ENCODE results near the gene COG5. TPM values are rescaled to one million over a fixed set of nuclear protein-coding genes. Genes with fewer than 3 reads are reported as not detected.
A peak's percentile ranks its signal among the peaks of the same experiment; 100 is the strongest.

The COG5 gene
- total RNA-seq, 1 donor from 2014 or later: 36.3 TPM

- Histone ChIP-seq H3K36me3 (ENCODE audit: control insufficient read depth, insufficient read depth, low read length) (peaks cover 2% of the 10 kb centered on the region), H3K4me3 (ENCODE audit: low read depth, low read length) (no peak overlapping the region), H3K27me3 (ENCODE audit: control insufficient read depth, insufficient read depth, low read length) (no peaks in the 10 kb centered on the region)
- DNase-seq (ENCODE audit: low read depth): no peak
- TF ChIP-seq CTCF (IDR thresholded peaks at IDR 0.05; ENCODE audit: insufficient read depth, low read length, severe bottlenecking): no peak
- no peak for FAIRE-seq
Observed at GRCh38 chr7:107588529-107589130, 24.9 kb upstream of the COG5 start.

- Histone ChIP-seq H3K27me3 (ENCODE audit: control insufficient read depth, insufficient read depth, low read length) (no peaks in the 10 kb centered on the region), H3K4me3 (ENCODE audit: low read depth, low read length) (no peak overlapping the region), H3K36me3 (ENCODE audit: control insufficient read depth, insufficient read depth, low read length) (peaks cover 2% of the 10 kb centered on the region)
- DNase-seq (ENCODE audit: low read depth) (no peak), FAIRE-seq (no peak)
- no peak for TF ChIP-seq CTCF (IDR thresholded peaks at IDR 0.05; ENCODE audit: insufficient read depth, low read length, severe bottlenecking)
Observed at GRCh38 chr7:107584716-107585115, 21.0 kb upstream of the COG5 start.

GRCh38 chr7:107582875-107583274 is 19.2 kb upstream of the COG5 start:
- no peak for TF ChIP-seq CTCF (IDR thresholded peaks at IDR 0.05; ENCODE audit: insufficient read depth, low read length, severe bottlenecking)
- peaks cover 2% of the 10 kb centered on the region for H3K36me3 ChIP-seq (ENCODE audit: control insufficient read depth, insufficient read depth, low read length)
- H3K27me3 ChIP-seq (ENCODE audit: control insufficient read depth, insufficient read depth, low read length): no peaks in the 10 kb centered on the region
- no peak for DNase-seq (ENCODE audit: low read depth)
- no peak for FAIRE-seq
- H3K4me3 ChIP-seq (ENCODE audit: low read depth, low read length): no peak overlapping the region

- no peak for FAIRE-seq
- no peak for TF ChIP-seq CTCF (IDR thresholded peaks at IDR 0.05; ENCODE audit: insufficient read depth, low read length, severe bottlenecking)
- DNase-seq (ENCODE audit: low read depth): peak; percentile 10
- H3K36me3 ChIP-seq (ENCODE audit: control insufficient read depth, insufficient read depth, low read length): peaks cover 2% of the 10 kb centered on the region
- H3K4me3 ChIP-seq (ENCODE audit: low read depth, low read length): peak overlapping the region; percentile 74
- no peaks in the 10 kb centered on the region for H3K27me3 ChIP-seq (ENCODE audit: control insufficient read depth, insufficient read depth, low read length)
Observed at GRCh38 chr7:107581387-107582013, 17.8 kb upstream of the COG5 start.

- Histone ChIP-seq H3K4me3 (ENCODE audit: low read depth, low read length) (peak overlapping the region; percentile 74), H3K27me3 (ENCODE audit: control insufficient read depth, insufficient read depth, low read length) (no peaks in the 10 kb centered on the region), H3K36me3 (ENCODE audit: control insufficient read depth, insufficient read depth, low read length) (peaks cover 2% of the 10 kb centered on the region)
- FAIRE-seq (no peak), DNase-seq (ENCODE audit: low read depth) (no peak)
- TF ChIP-seq CTCF (IDR thresholded peaks at IDR 0.05; ENCODE audit: insufficient read depth, low read length, severe bottlenecking): no peak
Observed at GRCh38 chr7:107580716-107581383, 17.1 kb upstream of the COG5 start.

Data from bronchial epithelial cell (primary cell).